ENCODE data around the gene LY86.

The LY86 gene

DNA sequence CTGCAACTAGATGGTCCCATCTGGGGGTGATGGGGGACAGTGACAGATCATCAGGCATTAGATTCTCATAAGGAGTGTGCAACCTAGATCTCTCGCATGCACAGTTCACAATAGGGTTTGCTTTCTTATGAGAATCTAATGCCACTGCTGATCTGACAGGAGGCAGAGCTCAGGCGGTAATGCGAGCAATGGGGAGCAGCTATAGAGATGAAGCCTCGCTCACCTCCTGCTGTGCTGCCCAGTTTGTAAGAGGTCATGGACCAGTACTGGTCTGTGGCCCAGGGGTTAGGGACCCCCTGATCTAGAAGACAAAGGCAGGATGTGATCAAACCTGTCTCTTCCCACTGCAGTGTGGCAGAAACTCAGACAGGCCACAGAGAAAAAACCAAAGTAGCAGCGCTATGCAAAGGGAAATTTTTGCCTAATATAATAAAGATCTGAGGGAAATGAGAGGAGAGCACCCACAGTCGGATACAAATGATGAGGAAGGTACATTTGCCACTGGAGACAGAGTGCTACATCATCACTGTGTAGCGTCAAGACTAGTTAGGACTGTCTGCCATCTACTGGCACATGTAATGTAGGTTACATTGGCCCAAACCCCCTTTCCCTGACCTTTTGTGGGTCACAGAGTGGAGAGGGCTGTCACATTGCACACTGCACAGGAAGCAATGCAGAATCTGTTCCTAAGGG is 4.1 kb upstream of the LY86 start:
- no peak for TF ChIP-seq ZNF274 (IDR thresholded peaks at IDR 0.05; ENCODE audit: low read depth, low read length)

DNA sequence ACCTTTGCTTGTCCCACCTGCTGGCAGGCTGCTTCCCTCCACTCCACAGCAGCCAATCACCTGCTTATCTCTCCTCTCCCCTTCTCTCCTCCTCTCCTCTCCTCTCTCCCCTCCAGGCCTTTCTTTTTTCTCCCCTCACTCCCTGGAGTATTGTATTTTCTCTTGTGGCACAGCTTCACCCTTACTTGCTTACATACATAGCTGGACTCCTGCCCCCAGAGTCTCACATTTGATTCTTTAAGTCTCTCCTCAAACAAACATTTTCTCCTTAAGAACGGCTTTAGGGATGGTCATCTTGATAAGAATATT is 3.6 kb upstream of the LY86 start:
- H3K4me3 ChIP-seq (ENCODE audit: low read length) = peak overlapping the region; percentile 57; the same call in 1 of the 2 replicates
- no peak for TF ChIP-seq ZNF274 (IDR thresholded peaks at IDR 0.05; ENCODE audit: low read depth, low read length)

More for the DNA sequence above, 4.1 kb upstream of the LY86 start:
- peak overlapping the region; percentile 57; the same call in 1 of the 2 replicates for H3K4me3 ChIP-seq (ENCODE audit: low read length)

DNA sequence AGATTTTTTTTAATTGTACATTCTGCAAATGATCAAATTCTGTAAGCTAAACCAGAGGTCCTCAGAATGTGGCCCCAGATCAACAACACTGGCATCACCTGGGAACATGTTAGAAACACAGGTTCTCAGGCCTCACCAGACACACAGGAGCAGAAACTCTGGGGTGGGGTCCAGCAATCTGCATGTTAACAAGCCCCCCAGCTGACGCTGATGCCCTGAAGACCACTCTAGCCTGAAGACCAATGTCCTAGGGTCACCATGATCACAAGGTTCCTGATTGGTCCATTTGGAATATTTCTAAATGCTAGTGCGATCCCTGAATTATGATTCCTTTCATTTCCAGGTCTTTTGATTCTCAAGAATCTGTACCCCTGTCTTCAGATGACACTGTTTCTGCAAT is 2.4 kb upstream of the LY86 start:
- H3K4me3 ChIP-seq (ENCODE audit: low read length) = peak overlapping the region; percentile 74; the same call in 1 of the 2 replicates
- TF ChIP-seq ZNF274 (IDR thresholded peaks at IDR 0.05; ENCODE audit: low read depth, low read length) = no peak

DNA sequence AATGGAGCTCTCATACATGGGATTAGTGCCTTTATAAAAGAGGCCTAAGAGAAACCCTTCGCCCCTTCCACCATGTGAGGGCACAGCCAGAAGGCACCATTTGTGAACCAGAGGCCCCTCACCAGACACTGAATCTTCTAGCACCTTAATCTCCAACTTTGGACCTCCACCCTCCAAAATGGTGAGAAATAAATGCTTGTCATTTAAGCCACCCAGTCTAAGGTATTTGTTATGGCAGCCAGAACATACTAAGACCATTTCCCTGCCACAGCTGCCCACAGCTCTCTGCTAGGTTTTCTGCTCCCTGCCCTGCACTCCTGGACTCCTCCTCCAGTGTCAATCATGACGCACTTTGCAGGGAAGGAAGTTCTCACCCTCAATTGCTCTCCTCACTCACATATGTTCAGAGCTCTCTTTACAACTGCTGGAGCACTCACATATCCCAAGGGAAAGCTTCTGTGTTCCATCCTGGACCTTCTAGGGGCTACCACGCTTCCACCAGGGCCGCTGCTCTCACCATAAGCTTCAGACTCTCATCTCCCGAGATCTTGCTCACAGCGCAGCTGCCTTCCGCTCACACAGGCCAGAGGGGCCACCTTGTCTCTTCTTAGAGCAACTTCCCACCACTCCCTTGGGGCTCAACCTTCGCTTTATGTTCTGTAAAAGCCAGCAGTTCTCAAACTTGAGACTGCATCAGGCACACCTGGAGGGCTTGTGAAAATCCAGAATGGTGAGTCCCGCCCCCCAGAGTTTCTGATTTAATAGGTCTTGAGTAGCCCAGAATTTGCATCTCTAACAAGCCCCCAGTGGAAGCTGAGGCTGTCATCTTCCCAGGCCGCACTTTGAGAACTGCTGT is 1.6 kb upstream of the LY86 start:
- no peak for TF ChIP-seq ZNF274 (IDR thresholded peaks at IDR 0.05; ENCODE audit: low read depth, low read length)
- peak overlapping the region; percentile 74; the same call in 1 of the 2 replicates for H3K4me3 ChIP-seq (ENCODE audit: low read length)

DNA sequence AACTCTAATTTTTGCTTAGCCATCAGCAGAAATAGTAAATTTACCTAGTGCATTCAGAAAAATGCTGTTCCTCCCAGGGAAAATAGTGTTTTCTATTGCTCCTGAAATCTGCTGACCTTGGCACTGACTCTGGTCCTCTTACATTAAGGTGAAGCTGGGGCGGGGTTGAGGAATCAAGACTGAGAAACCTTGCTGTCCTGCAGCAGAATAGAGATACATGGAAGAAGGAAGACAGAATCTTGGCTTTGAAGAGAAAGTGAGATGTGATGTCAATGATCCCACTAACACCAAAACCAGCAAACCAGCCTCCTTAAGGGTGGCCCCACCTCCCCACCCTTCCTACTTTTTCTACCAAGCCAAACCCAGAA is 840 bp upstream of the LY86 start:
- H3K4me3 ChIP-seq (ENCODE audit: low read length) = peak overlapping the region; percentile 74; the same call in 1 of the 2 replicates
- no peak for TF ChIP-seq ZNF274 (IDR thresholded peaks at IDR 0.05; ENCODE audit: low read depth, low read length)

DNA sequence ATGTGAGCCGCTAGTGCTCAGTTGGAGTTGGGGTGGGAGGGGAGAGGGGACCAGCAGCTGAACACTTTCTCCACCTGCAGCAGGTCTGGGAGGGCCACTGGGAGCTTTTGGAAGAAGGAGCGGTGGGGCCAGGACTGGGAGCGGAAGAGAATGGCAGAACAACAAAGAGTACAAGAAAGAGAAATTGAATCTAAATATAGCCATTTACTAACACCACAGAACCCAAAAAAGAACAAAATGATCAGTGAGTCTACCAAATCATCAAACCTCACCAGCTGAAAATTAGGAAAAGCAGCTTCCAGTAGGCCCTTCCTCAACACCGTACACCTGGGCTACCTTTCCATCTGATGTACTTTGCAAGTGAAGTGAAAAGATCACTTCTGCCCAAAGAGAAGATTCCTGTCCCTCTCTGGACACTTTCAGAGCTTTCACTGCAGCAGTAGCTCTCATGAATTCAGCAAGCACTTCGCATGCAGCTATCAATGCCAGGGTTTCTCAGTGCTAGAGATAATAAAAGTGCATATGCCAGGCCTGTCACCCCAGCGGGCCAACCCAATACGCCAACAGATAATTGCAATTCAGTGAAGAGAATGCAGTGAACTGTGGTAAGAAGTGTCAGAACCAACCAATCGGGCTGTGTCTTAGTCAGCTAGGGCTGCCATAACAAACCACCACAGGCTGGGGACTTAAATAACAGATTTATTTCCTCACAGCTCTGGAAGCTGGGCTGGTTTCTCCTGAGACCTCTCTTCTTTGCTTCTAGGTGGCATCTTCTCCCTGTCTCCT is 597 bp downstream of the LY86 start:
- H3K4me3 ChIP-seq (ENCODE audit: low read length) = peak overlapping the region; percentile 94
- TF ChIP-seq ZNF274 (IDR thresholded peaks at IDR 0.05; ENCODE audit: low read depth, low read length) = no peak

DNA sequence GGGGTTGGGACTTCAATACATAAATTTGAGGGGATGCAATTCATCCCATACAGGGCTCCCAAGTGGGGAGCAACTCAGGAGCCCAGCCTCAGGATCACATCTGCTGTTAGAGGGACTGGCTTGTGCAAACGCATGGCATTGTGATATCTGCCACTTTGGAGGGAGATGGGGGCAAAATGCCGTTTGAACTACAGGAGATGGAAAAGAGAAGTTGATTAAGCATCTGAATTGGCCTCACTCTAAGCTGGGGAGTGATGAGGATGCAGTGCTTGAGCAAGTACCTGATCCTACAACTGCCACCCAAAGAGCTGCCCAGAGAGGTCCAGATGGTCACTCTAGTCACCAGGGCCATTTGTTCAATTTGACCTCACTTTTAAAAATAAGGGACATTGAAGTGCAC is 2.0 kb downstream of the LY86 start:
- peak overlapping the region; percentile 94; the same call in 1 of the 2 replicates for H3K4me3 ChIP-seq (ENCODE audit: low read length)
- no peak for TF ChIP-seq ZNF274 (IDR thresholded peaks at IDR 0.05; ENCODE audit: low read depth, low read length)

DNA sequence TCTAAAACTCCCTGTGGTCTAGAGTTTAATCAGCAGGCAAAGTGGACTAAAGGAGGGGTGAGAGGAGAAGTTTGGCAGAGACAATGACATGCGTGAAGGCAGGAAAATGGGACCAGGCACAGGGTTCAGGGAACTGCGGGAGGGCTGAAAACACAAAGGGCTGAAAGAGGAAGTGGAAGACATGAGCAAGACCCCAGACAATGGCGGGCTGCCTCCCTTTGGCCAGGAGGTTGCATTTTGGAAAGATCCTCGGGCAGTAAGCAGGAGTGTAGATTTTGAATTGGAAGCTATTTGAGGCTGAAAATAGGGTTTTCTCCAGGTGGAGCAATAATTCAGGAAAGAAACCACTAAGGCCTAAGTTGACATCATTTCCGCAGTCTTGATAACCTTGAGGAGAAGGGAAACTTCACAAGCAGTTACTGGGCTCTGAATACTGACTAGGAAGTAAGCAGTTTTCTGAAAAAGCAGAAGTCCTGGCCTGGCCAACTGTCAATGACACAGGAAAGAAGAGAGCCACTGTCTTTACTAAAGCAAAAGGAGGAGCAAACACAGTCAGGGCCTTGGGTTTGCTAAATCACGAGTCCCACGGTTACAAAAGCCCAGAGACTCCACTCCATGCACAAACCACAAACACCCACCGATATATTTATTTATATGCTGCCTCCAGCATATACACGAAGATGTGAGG is 3.4 kb downstream of the LY86 start:
- peak overlapping the region; percentile 43; the same call in 1 of the 2 replicates for H3K4me3 ChIP-seq (ENCODE audit: low read length)
- TF ChIP-seq ZNF274 (IDR thresholded peaks at IDR 0.05; ENCODE audit: low read depth, low read length) = no peak

DNA sequence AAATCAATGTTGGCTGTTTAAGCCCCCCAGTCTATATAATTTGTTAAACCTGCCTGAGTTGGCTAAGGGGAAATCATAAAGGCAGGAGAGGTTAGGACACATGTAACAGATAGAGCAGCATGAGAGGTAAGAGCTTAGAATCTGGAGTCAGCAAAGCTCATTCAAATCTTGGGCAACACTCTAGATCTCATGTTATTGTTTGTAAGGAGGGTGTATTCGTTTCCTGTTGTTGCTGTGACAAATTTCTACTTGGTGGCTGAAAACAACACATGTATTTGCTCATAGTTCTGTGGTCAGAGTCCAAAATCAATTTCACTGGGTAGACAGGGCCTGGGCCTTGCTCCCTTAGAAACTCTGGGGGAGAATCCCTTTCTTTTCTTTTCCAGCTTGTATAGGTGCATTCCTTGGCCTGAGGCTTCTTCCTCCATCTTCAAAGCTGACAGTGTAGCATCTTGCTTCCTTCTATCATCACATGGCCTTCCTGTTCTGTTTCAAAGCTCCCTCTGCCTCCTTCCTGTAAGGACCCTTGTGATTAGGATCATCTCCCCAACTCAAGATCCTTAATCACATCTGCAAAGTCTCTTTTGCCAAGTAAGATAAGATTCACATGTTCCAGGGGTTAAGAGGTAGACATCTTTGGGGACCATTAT is 4.4 kb downstream of the LY86 start:
- TF ChIP-seq ZNF274 (IDR thresholded peaks at IDR 0.05; ENCODE audit: low read depth, low read length) = no peak
- H3K4me3 ChIP-seq (ENCODE audit: low read length) = peak overlapping the region; percentile 36; the same call in 1 of the 2 replicates

DNA sequence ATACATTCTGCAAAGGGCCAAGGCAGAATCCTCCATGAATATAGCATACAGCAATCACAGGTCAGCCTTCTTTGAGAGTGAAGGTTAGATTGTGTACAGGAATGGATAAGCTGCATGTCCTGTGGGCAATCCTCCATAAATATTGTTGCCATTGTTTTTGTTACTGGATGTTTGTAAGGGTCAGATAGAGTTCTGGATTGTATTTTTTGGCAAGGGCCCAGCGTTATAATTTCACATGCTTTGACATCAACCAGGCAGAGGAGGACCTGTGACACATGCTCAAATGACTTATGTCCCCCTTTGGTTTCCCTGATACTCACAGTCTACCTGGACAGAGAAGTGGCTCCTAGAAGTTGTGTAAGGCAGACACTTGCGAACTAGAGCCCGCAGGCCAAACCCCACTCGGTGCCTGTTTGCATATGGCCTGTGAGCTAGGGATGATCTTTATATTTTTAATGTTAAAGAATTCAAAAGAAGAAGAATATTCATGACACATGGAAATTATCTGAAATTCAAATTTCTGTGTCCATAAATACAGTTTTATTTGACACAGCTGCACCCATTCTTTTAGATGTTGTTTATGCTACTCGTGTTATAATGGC is 5.4 kb downstream of the LY86 start:
- TF ChIP-seq ZNF274 (IDR thresholded peaks at IDR 0.05; ENCODE audit: low read depth, low read length) = no peak
- H3K4me3 ChIP-seq (ENCODE audit: low read length) = no peak overlapping the region

DNA sequence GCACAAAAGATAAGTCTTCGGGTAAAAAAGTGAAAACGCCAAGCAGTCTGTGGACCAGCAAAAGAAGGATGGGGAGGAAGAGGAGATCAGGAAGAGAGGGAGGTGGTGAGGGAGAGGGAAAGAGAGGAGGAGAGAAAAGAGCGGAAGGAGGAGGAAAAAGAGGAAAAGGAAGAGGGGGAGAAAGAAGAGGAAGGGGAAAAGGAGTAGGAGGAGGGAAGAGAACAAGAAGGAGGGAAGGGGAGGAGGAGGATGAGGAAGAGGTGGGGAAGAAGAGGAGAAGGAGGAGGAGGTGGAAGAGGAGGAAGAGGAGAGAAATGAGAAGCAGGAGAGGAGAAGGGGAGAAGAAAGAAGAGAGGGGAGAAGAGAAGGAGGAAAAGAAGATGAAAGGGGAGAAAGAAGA is 6.5 kb downstream of the LY86 start:
- H3K4me3 ChIP-seq (ENCODE audit: low read length) = no peak overlapping the region
- no peak for TF ChIP-seq ZNF274 (IDR thresholded peaks at IDR 0.05; ENCODE audit: low read depth, low read length)

DNA sequence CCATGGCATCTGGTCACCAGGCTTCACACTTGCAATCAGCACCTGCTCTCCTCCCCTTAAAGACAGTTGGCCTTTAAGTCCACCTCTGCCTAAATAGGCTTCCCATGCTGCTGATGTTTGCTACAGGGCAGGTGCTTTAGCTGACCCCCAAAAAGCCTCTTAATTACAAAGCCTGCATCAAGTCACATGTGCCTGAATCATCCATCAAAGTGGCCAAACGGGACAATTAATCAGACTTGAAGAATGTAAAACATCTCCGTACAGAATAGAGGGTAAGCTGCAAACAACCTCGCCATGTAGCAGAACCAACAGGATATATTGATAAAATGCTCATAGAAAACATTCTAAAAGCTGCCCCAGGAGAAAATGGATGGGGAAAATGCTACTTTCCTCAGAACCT is 7.4 kb downstream of the LY86 start:
- no peak for TF ChIP-seq ZNF274 (IDR thresholded peaks at IDR 0.05; ENCODE audit: low read depth, low read length)
- H3K4me3 ChIP-seq (ENCODE audit: low read length) = no peak overlapping the region
